ENCODE data around the gene GUCD1. TPM values are rescaled to one million over a fixed set of nuclear protein-coding genes. Genes with fewer than 3 reads are reported as not detected.

The GUCD1 gene
- total and polyA plus RNA-seq, 2 experiments from 2014 or later: 68.8 to 73.9 TPM

DNA sequence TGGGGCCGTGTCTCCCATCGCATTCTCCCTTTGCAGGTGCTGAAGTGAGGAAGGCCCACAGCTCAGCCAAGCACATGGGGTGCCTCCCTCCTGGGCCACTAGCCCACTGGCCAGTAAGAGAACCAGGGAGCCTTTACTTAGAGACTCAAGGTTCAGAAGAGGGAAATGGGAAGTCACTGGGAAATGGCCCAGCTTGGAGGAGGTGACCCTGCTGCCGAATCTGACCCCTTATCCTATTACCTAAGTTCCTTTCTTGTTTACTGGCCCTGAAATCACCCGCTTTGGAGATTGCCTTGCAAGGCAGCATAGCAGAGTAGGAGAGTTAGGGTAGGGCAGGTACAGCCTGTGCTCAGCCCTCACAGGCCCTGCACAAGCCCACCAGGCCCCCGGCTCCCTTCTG is 35.4 kb downstream of the GUCD1 start:
- no peak for DNase-seq (ENCODE audit: low read depth in 1 of 2, low spot score in 1 of 2)
- Histone ChIP-seq H3K9me3 (ENCODE audit: low read depth) (no peaks in the 10 kb centered on the region), H3K27ac (no peak overlapping the region), H3K27me3 (no peaks in the 10 kb centered on the region), H3K4me3 (no peak overlapping the region), H3K4me1 (ENCODE audit: low read depth) (no peaks in the 10 kb centered on the region), H3K36me3 (no peaks in the 10 kb centered on the region)
- TF ChIP-seq CTCF (IDR thresholded peaks at IDR 0.05; ENCODE audit: low read depth, low read length): no peak

DNA sequence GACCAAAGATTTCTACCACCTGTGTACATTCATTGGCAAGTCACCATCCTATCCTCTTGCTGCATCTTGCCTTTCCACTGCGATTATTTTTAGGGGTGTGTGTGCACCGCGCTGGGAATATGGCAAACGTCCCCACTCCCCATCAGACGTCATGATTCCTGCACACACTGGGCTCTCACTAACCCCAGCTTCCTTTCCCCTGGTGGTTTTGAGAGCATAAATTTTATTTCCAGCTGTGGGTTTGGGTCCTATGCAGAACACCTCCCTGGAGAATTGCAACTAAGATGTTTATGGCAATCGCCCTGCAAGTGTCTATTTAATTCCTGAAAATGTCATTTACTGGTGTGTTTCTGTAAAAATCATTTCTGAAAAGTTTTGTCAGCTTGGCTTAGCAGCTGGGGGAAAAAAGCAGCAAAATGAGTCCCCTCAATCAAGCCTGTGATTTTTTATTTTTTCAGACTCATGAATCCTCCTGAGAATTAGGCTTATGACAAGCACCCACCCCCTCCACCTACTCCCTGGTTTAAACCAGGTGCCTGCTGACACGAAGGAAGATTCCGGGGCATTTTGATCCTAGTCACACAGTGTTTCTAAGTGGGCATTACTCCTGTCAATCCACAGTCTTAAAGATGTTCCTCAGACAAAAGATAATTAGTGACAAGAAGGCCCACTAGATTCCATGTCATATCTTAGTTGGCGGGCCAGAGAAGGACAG is 36.0 kb downstream of the GUCD1 start:
- no peaks in the 10 kb centered on the region for H3K9me3 ChIP-seq (ENCODE audit: low read depth)
- no peak for TF ChIP-seq CTCF (IDR thresholded peaks at IDR 0.05; ENCODE audit: low read depth, low read length)
- H3K4me3 ChIP-seq: no peak overlapping the region
- H3K27me3 ChIP-seq: no peaks in the 10 kb centered on the region
- H3K27ac ChIP-seq: no peak overlapping the region
- H3K36me3 ChIP-seq: no peaks in the 10 kb centered on the region
- no peak for DNase-seq (ENCODE audit: low read depth in 1 of 2, low spot score in 1 of 2)
- H3K4me1 ChIP-seq (ENCODE audit: low read depth): no peaks in the 10 kb centered on the region

DNA sequence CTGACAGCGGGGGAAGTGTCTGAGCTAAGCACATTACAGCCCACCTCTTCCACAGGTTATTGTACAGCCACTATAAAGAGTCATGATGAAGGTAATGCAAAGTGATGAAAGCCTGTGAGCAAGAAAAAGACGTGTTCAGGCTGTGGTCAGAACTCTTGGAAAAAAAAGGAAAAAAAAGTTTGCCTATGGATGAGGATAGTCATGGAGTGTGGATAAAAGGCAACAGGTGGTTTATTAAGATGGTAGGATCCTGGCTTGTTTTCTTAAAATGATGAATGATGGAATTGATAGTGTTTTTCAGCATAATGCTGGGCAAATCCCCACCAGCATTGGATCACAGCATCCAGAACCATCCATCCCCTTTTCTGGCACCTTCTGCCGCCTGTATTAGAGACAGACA is 36.7 kb downstream of the GUCD1 start:
- Histone ChIP-seq H3K4me1 (ENCODE audit: low read depth) (no peaks in the 10 kb centered on the region), H3K27me3 (no peaks in the 10 kb centered on the region), H3K27ac (no peak overlapping the region), H3K9me3 (ENCODE audit: low read depth) (no peaks in the 10 kb centered on the region), H3K36me3 (no peaks in the 10 kb centered on the region), H3K4me3 (no peak overlapping the region)
- no peak for DNase-seq (ENCODE audit: low read depth in 1 of 2, low spot score in 1 of 2)
- TF ChIP-seq CTCF (IDR thresholded peaks at IDR 0.05; ENCODE audit: low read depth, low read length): no peak

GRCh38 chr22:24517446-24517845 is 37.5 kb downstream of the GUCD1 start:
- no peak for TF ChIP-seq CTCF (IDR thresholded peaks at IDR 0.05; ENCODE audit: low read depth, low read length)
- H3K27ac ChIP-seq: no peak overlapping the region
- H3K4me3 ChIP-seq: no peak overlapping the region
- H3K36me3 ChIP-seq: no peaks in the 10 kb centered on the region
- no peak for DNase-seq (ENCODE audit: low read depth in 1 of 2, low spot score in 1 of 2)
- H3K4me1 ChIP-seq (ENCODE audit: low read depth): no peaks in the 10 kb centered on the region
- H3K9me3 ChIP-seq (ENCODE audit: low read depth): no peaks in the 10 kb centered on the region
- H3K27me3 ChIP-seq: no peaks in the 10 kb centered on the region

DNA sequence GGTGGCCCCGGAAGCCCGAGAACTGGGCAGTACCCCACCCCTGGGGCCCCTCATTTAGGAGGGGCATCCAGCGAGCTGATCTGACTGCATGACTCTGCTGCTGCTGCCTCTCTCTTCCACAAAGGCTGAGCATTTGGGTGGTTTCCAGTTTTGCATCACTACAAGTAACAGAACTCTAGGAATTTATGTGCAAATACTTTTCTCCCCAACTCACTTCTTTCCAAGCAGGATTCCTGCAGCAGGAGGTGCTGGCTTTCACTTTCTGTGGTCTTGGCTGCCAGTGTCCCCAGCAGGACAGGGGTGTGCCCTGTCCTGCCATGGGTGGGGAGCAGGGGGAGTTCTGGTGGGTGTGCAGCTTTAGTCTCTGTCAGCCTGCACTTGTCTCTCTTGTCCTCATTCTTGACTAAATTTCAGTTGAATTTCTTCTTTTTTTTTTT is 38.6 kb downstream of the GUCD1 start:
- no peaks in the 10 kb centered on the region for H3K9me3 ChIP-seq (ENCODE audit: low read depth)
- H3K27me3 ChIP-seq: no peaks in the 10 kb centered on the region
- peak; percentile 15 for TF ChIP-seq CTCF (IDR thresholded peaks at IDR 0.05; ENCODE audit: low read depth, low read length)
- no peaks in the 10 kb centered on the region for H3K36me3 ChIP-seq
- DNase-seq (ENCODE audit: low read depth in 1 of 2, low spot score in 1 of 2): peak in 1 of 2 donors; percentile 92
- peaks cover 1% of the 10 kb centered on the region for H3K4me1 ChIP-seq (ENCODE audit: low read depth)
- H3K27ac ChIP-seq: no peak overlapping the region
- H3K4me3 ChIP-seq: no peak overlapping the region

Data from cardiac muscle cell (in vitro differentiated cells and primary cell).